ENCODE data around the gene CORT. TPM values are rescaled to one million over a fixed set of nuclear protein-coding genes. Genes with fewer than 3 reads are reported as not detected.

The CORT gene
- total and polyA plus RNA-seq, 10 of the 15 experiments (the other 5 are each of a cell fraction or from before 2014, with no cell fraction given) = 0.09 to 0.49 (median 0.23) TPM; not detected in 1

- TF ChIP-seq PBX3 (IDR thresholded peaks at IDR 0.05; ENCODE audit: insufficient replicate concordance, low read depth, low read length) = no peak
- TF ChIP-seq, protein P1, sequence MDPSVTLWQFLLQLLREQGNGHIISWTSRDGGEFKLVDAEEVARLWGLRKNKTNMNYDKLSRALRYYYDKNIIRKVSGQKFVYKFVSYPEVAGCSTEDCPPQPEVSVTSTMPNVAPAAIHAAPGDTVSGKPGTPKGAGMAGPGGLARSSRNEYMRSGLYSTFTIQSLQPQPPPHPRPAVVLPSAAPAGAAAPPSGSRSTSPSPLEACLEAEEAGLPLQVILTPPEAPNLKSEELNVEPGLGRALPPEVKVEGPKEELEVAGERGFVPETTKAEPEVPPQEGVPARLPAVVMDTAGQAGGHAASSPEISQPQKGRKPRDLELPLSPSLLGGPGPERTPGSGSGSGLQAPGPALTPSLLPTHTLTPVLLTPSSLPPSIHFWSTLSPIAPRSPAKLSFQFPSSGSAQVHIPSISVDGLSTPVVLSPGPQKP (IDR thresholded peaks at IDR 0.05; ENCODE audit: low read depth, low read length) = peak; percentile 89
- no peak for TF ChIP-seq CHD4 (IDR thresholded peaks at IDR 0.05)
- TF ChIP-seq ZNF274 (IDR thresholded peaks at IDR 0.05; ENCODE audit: insufficient read depth, insufficient read length) = no peak
- TF ChIP-seq DPF2 (IDR thresholded peaks at IDR 0.05) = no peak
- TF ChIP-seq NFIC (IDR thresholded peaks at IDR 0.05; ENCODE audit: low read depth, low read length) = 0 out of 2 replicates have a peak, but pooled peaks have one; percentile 15
- TF ChIP-seq NBN (IDR thresholded peaks at IDR 0.05) = 0 out of 2 replicates have a peak, but pooled peaks have one; percentile 62
- TF ChIP-seq SP1 (IDR thresholded peaks at IDR 0.05; ENCODE audit: low read depth, low read length) = no peak
- 0 out of 2 replicates have a peak, but pooled peaks have one; percentile 46 for TF ChIP-seq SMAD5 (IDR thresholded peaks at IDR 0.05; ENCODE audit: low read depth)
- no peak; the same call in 2 of the 3 replicates for TF ChIP-seq POU2F2 (IDR thresholded peaks at IDR 0.05; ENCODE audit: borderline replicate concordance, low read depth, low read length)
- TF ChIP-seq CBFB (IDR thresholded peaks at IDR 0.05; ENCODE audit: low read depth) = peak; percentile 85
- TF ChIP-seq BACH1 (IDR thresholded peaks at IDR 0.05; ENCODE audit: borderline replicate concordance) = no peak
- TF ChIP-seq BRCA1 (IDR thresholded peaks at IDR 0.05; ENCODE audit: low read depth, low read length) = peak; percentile 64
- TF ChIP-seq NR2C1 (IDR thresholded peaks at IDR 0.05) = peak; percentile 91
- peak; percentile 98 for TF ChIP-seq RAD51 (IDR thresholded peaks at IDR 0.05)
- peak; percentile 53 for TF ChIP-seq E4F1 (IDR thresholded peaks at IDR 0.05; ENCODE audit: borderline replicate concordance, partially characterized antibody)
- TF ChIP-seq RELB (IDR thresholded peaks at IDR 0.05; ENCODE audit: low read depth) = peak; percentile 67
- TF ChIP-seq ZNF24 (IDR thresholded peaks at IDR 0.05) = no peak
- no peak for TF ChIP-seq EGR1 (IDR thresholded peaks at IDR 0.05; ENCODE audit: borderline replicate concordance in 1 of 2, low read depth in 2 of 2, low read length in 2 of 2)
- peak; percentile 99 for TF ChIP-seq MAX (IDR thresholded peaks at IDR 0.05; ENCODE audit: low read depth, low read length)
- peak; percentile 78 for TF ChIP-seq NR2F1 (conservative IDR thresholded peaks at IDR 0.05)
- 0 out of 2 replicates have a peak, but pooled peaks have one; percentile 33 for TF ChIP-seq RCOR1 (conservative IDR thresholded peaks at IDR 0.05; ENCODE audit: low read depth, low read length)
- no peak for TF ChIP-seq ZSCAN29 (IDR thresholded peaks at IDR 0.05)
- TF ChIP-seq NFYB (IDR thresholded peaks at IDR 0.05; ENCODE audit: insufficient read depth, low read depth, low read length) = peak; percentile 43; the same call in 1 of the 2 replicates
Observed at GRCh38 chr1:10472220-10473144, 22.7 kb downstream of the CORT start, which contains the start of gene DFFA (continued).
